Activated CD8-positive, alpha-beta memory T cell treated with anti-CD3 and anti-CD28 coated beads for 36 hours (primary cell): ENCODE data around the gene ERVK3-1. TPM values are rescaled to one million over a fixed set of nuclear protein-coding genes. Genes with fewer than 3 reads are reported as not detected.
"Not testable (repeated sequence)": the region's sequence is repeated elsewhere in the genome, so short reads cannot be mapped to it uniquely, and the experiment has no call there.

Source experiments
- CTCF ChIA-PET: fragments of 350-600 bp; sonication (Branson Sonifier 250); formaldehyde crosslinking; loops from one replicate; lab custom pipeline; 2021; ENCODE audit warnings: antibody characterized with exemption; lab: Charles Lee
- POLR2A ChIA-PET: fragments of 350-600 bp; sonication (Branson Sonifier 250); formaldehyde crosslinking; loops from one replicate; lab custom pipeline; 2021; ENCODE audit warnings: antibody characterized with exemption; lab: Charles Lee
- total RNA-seq, 2 experiments: library from RNA; stranded (reverse); gene quantifications; one replicate each; pipeline ENCODE4 v1.2.3, GENCODE V29; 2021

Gene ERVK3-1
- total RNA-seq, 2 experiments from 2014 or later: 96.2 to 96.4 TPM

DNA sequence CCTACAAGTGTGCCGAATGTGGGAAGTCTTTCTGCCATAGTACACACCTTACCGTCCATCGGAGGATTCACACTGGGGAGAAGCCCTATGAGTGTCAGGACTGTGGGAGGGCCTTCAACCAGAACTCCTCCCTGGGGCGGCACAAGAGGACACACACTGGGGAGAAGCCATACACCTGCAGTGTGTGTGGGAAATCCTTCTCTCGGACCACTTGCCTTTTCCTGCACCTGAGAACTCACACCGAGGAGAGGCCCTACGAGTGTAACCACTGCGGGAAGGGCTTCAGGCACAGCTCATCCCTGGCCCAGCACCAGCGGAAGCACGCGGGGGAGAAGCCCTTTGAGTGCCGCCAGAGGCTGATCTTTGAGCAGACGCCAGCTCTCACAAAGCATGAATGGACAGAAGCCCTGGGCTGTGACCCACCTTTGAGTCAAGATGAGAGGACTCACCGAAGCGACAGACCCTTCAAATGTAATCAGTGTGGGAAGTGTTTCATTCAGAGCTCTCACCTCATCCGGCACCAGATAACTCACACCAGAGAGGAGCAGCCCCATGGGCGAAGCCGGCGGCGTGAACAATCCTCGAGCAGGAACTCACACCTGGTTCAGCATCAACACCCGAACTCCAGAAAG lies 10.3 kb upstream of the ERVK3-1 start:
- ChIA-PET CTCF (no interaction called here), POLR2A (no interaction called here)

DNA sequence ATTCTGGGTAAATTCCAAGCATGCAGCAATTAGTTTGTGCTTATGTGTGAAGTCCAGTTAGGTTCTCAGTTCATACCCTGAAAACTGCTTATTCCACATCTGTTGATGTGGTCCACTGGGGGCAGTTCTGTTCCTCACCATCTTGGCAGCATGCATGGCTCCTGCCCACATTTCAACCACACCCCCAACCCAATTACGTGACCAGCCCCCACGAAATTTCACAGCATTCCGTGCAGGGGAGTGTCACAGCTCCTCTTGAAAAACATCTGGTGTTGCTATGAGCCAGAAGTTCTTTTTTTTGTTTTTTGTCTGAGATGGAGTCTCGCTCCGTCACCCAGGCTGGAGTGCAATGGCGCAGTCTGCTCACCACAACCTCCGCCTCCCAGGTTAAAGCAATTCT lies 9.1 kb upstream of the ERVK3-1 start:
- POLR2A ChIA-PET: no interaction called here
- CTCF ChIA-PET: no interaction called here

DNA sequence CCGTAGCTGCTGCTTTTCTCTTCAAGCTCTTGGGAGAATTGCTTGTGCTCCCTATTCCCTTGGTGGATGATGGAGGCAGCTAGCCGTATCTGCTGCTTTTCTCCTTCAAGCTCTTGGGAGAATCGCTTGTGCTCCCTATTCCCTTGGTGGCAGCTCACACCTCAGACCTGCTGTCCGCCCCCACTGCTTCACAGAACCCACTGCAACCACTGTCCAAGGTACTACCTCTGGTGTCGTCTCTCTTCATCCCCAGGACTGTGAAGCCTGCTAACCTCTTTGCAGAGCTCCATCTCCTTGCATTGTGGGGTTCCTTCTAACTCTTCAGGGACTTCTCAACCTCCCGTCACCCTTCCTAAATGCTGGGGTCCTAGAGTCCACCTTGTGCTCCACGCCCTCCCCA lies 4.6 kb upstream of the ERVK3-1 start:
- POLR2A ChIA-PET: no interaction called here
- CTCF ChIA-PET: no interaction called here

DNA sequence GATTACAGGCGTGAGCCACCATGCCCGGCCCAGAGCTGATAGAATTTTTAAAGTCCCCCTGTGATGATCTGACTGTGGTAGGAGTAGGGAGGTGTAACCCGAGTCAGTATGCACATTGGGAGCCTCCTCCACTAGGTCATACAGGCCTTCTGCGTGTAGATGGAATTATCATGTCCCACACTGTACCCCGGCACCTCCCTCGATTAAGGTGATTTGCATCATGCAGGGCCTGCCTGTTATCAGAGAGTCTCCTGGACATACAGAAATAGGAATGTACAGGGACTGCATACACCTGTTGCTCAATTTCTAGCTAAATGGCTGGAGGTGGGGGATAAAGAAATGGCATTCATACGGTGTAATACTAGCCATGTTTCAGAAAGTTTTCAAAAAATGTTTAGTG lies 922 bp upstream of the ERVK3-1 start:
- ChIA-PET CTCF (no interaction called here), POLR2A (interaction anchor here (0.9 kb wide), 1 partner anchor 26 kb away, joined by 3 read pairs; the partner anchor contains the start of gene ZNF8)

DNA sequence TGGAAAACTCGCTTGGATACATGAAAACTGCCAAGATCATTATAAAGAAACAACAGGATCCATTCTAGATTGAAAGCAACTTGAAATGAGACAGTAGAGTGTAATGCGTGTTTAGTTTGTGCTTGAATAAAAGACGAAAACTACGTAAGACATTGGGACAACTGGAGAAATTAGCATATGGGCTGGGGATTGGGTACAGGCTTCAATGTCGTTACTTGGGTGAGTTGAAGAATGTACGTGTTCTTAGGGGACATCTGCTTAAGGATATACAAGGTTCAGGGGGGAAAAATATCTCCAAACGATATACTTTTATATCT lies 471 bp upstream of the ERVK3-1 start:
- CTCF ChIA-PET: no interaction called here

DNA sequence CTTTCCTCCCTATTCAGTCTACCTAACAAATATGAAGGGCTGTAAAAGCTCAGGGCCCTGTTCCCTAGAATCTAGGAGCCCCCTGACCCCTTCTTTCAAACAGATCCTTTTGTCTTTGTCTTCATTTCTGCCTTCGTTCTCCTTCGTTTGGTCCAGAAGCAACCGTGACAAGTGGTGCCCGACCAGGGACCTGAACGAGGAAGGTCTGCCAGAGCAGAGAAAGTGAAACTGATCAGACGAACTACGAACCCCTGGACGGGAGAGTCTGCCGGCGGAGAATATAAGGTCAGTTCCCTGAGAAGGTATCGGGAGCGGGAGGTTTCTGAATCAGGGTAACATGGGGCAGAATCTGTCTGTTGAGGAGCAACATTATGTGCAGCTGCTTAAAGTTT lies 751 bp downstream of the ERVK3-1 start:
- ChIA-PET CTCF (no interaction called here), POLR2A (no interaction called here)

More for the DNA sequence above, 471 bp upstream of the ERVK3-1 start:
- POLR2A ChIA-PET: interaction anchor here (0.5 to 0.9 kb wide), 5 partner anchors 26 to 180 kb away, joined by 3 to 7 read pairs (median 3); partner anchors contain the start of genes ZNF497 and ZNF8

DNA sequence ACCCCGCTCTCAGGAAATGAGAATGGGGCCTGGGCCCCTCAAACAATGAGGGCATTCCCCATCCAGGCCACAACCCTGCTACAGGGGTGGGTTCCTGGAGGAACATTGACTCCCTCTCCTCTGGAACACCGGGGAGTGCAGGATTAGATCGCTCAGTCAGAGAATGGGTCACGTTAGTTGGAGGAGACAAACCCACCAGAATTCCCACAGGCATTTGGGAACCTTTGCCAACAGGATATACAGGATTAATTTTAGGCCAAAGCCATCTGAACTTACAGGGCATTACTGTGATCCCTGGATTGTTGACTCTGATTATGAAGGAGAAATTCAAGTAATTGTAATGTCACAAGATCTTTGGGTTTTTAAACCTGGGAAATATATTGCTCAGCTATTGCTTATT lies 2.6 kb downstream of the ERVK3-1 start:
- POLR2A ChIA-PET: no interaction called here

DNA sequence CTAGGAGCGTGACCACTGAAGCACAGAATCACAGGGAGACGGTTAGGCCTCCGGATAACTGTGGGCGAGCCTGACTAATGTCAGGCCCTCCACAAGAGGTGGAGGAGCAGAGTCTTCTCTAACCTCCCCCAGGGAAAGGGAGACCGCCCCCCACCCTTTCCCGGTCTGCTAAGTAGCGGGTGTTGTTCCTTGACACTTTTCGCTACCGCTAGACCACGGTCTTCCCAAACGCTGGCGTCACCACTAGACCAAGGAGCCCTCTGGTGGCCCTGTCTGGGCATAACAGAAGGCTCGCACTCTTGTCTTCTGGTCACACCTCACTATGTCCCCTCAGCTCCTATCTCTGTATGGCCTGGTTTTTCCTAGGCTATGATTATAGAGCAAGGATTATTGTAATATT lies 5.5 kb downstream of the ERVK3-1 start:
- CTCF ChIA-PET: interaction anchor here (1.2 kb wide), 1 partner anchor 86 kb away, joined by 3 read pairs; no protein-coding TSS in a partner anchor
- POLR2A ChIA-PET: not testable (repeated sequence)

More for the DNA sequence above, 2.6 kb downstream of the ERVK3-1 start:
- CTCF ChIA-PET: no interaction called here

DNA sequence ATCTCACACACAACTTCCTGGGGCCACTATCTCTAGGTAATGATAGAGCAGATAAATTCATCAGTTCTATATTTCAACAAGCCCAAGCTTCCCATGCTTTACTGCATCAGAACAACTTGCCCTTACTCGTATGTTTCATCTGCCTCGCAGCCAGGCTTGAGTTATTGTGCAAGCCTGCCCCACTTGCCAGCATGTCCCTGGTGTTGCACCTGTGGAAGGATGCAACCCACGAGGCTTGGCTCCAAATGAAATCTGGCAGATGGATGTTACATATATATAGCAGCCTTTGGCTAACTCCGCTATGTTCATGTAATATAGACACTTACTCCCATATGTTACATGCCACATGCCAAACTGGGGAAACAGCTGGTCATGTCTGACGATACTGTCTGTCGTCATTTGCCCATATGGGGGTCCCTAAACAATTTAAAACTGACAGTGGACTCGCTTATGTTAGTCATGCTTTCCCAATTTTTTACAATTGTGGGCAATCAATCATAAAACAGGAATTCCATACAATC lies 6.2 kb downstream of the ERVK3-1 start:
- POLR2A ChIA-PET: no interaction called here
- CTCF ChIA-PET: interaction anchor here (1.2 kb wide), 1 partner anchor 86 kb away, joined by 3 read pairs; no protein-coding TSS in a partner anchor

DNA sequence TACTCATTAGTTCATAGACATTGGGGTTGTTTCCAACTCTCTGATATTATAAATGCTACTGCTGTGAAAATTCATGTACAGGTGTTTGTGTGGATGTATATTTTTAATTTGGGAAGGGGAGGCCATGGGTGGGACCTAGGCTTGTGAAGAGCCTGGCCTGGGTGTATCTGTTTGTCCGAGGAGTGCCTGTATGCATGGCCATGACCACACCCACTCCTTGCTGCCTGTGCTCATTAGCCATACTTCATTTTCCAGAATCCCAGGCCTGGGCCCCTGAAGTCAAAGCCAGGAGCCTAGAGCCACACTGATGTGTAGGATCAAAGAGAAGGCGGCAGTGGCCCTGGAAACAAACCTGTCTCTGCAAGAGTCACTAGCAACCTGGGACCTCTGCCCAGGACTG lies 10.4 kb downstream of the ERVK3-1 start:
- ChIA-PET CTCF (no interaction called here), POLR2A (no interaction called here)

DNA sequence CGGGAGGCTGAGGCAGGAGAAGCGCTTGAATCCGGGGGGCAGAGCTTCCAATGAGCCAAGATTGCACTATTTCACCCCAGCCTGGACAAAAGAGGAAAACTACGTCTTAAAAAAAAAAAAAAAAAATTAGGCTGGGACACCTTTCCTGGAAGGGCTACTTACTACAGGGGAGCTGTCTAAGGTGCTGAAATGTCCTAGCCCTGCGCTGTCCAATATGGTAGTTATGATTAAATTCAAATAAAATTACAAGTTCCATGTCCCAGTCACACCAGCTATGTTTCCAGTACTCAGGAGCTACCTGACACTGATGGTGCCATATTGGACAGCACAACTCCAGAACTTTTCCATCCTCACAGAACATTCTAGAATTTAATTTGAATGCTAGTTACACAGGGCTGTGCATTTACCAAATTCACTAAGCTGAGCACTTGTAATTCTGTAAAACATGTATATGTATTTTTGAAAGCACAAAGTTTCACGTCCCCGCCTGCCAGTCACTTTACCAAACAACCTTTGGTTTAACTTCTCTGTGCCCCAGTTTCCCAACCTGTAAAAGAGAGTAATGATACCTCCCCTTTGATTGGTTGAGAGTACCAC lies 12.4 kb downstream of the ERVK3-1 start:
- ChIA-PET CTCF (no interaction called here), POLR2A (interaction anchor here (0.6 kb wide), 1 partner anchor 64 kb away, joined by 4 read pairs; no protein-coding TSS in a partner anchor)

DNA sequence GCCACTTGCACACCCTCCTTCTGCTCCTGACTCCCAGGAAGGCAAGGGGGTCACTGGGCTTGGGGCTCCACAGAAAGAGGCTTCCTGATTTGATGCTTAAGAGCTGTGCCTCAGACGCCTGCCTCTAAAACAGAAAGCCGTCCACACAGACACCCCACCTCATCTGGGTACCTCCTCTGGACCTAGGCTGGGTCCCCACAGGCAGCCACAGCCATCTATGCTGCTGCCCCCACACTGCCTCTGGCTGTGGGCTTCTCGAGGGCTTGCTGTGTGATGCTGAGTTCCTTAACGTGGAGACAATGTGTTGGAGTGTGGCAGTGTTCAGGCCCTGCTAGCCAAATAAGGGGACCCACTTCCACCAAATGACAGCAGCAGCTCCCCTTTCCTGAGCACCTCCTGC lies 13.1 kb downstream of the ERVK3-1 start:
- POLR2A ChIA-PET: no interaction called here
- CTCF ChIA-PET: no interaction called here

DNA sequence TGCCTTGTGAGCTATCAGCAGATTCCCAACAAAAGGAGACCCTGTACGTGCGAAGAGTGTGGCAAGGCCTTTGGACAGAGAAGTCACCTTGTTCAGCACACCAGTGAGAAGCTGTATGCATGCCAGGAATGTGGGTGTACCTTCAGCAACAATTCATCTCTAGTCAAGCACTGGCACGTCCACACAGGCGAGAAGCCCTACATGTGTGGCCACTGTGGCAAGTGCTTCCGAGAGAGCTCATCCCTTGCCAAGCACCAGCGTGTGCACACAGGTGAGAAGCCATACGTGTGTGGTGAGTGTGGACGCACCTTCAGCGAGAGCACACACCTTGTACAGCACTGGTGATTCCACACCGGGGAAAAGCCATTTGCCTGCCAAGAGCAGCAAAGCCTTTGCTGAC lies 14.1 kb downstream of the ERVK3-1 start:
- ChIA-PET POLR2A (no interaction called here), CTCF (no interaction called here)

DNA sequence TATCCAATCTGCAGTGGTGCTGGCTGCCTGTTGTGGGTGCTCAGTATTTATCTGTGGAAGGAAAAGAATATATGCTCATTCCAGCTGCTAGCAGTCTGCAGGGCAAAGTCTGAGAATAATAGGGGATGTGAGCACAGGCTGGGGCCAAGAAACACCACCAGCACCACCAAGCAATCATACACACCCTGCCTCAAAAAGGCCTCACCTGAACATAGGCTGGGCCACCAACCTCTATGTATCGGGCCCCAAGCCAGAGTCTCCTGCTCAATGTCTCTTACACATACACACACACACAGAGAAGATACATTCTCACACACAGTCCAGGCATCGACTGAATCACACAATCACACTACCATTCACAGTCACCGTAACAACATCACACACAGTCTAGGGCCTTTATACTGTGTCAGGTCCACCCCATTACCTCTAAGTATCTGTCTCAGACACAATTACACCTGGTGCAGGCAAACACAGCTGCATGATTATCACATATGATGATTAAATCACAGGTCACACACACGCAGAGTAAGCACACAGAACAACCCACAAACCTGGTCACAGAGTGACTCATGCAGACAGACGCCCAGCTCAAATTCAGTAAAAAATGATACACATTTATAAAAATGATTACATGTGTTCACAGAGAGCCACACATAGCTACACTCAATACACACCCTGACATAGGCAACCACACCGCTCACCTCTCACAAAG lies 20.3 kb downstream of the ERVK3-1 start:
- ChIA-PET CTCF (interaction anchor here (1.2 kb wide), 1 partner anchor 142 kb away, joined by 3 read pairs; no protein-coding TSS in a partner anchor), POLR2A (interaction anchor here (0.8 kb wide), 1 partner anchor 31 kb away, joined by 3 read pairs; no protein-coding TSS in a partner anchor)

DNA sequence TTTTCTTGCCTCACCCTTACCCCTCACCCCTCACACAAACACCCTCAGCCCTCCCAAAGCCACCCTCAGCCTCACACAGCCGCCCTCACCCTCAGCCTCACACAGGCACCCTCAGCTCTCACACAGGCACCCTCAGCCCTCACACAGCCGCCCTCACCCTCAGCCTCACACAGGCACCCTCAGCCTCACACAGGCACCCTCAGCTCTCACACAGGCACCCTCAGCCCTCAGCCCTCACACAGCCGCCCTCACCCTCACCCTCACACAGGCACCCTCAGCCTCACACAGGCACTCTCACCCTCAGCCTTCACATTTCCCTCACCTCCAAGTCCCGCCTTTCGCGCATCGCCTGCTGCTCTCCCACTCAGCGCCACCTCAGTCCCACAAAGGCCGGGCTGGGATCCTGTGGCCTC lies 21.3 kb downstream of the ERVK3-1 start:
- POLR2A ChIA-PET: interaction anchor here (0.5 to 1.0 kb wide), 3 partner anchors 36 to 249 kb away, joined by 4 read pairs; no protein-coding TSS in a partner anchor

DNA sequence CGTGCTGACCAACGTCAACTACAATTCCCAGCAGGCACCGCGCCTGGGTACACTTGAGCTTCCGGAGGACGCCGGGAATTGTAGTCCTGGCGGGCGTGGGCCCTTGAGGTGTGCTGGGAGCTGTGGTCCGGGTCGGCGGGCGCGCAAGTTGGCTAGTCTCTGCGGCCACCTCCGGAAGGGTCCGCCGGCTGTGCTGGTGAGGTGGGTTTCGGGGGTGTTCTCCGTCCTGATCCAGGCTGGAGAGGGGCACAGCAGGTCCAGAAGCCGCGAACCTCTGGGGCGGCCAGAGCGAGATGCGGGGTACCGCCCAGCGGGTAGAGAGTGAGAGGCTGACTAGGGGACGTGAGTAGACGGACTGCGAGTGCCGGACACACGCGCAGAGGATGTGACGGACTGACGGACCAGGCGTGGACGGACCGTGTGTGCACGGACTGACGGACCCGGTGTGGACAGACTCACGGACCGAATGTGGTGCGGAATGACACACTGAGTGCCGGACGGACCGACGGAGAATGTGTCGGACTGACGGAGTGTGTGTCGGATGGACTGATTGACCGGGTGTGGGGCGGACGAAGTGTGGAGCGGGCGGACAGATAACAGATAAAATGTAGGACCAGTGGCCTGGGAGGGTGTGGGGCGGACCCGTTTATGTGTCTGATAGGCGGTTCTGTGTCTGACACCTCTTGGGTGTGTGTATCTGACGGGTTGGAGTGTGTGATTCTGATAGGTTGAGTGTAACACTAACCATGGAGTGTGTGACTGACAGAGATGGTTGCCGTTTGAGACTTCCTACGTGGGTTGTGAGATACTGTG lies 21.9 kb downstream of the ERVK3-1 start, which contains the start of gene ZSCAN22:
Gene ZSCAN22 (plus strand): TSS at position 81 of the 813 bp plus-strand sequence. CDS start 7,809 bp downstream, outside the sequence.
- CTCF ChIA-PET: interaction anchor here (0.7 to 1.6 kb wide), 2 partner anchors 35 to 193 kb away, joined by 3 to 6 read pairs; partner anchors contain the start of genes ZBTB45 and ZNF497
- POLR2A ChIA-PET: interaction anchor here (0.5 to 1.0 kb wide), 3 partner anchors 36 to 248 kb away, joined by 4 read pairs; no protein-coding TSS in a partner anchor

More for the DNA sequence above, 21.3 kb downstream of the ERVK3-1 start:
- CTCF ChIA-PET: interaction anchor here (0.7 to 1.6 kb wide), 3 partner anchors 36 to 193 kb away, joined by 3 to 6 read pairs (median 3); partner anchors contain the start of genes ZBTB45 and ZNF497

DNA sequence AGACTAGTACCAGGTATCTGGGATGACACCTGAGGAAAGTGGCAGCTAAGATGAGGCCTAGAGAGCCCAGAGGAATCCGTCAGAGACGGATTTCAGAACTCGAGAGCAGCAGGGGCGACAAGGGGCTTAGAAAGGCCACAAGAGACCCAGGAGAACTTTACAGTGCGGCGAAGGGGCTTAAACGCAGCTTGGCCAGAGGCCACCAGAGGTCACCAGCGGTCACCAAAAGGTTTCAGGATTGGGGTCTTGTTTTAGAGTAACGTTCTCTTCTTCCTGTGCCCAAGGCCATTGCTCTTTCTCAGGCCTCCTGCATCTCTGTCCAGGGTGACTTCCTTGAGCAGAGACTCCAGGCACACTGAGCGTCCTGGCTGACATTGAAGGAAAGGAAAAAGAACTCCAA lies 23.8 kb downstream of the ERVK3-1 start:
- CTCF ChIA-PET: no interaction called here
- POLR2A ChIA-PET: interaction anchor here (0.6 kb wide), 1 partner anchor 15 kb away, joined by 3 read pairs; no protein-coding TSS in a partner anchor

DNA sequence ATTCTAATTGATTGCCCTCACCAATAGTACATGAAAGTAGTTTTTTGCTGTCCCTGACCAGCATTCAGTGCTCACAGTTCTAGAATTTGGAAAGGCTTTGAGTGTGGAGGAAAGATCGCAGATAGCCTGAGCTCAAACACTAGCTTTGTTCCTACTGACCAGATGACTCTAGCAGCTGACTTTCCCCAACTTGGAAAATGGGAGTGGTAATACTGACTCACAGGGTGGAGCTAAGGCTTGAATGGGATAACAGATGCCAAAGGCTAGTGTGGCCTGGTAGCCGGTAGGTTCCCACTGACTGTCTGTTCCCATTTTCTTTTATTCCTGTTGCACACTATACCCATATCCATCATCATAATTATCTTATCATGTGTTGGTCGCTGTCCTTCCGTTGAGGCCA lies 25.3 kb downstream of the ERVK3-1 start:
- ChIA-PET POLR2A (no interaction called here), CTCF (no interaction called here)

DNA sequence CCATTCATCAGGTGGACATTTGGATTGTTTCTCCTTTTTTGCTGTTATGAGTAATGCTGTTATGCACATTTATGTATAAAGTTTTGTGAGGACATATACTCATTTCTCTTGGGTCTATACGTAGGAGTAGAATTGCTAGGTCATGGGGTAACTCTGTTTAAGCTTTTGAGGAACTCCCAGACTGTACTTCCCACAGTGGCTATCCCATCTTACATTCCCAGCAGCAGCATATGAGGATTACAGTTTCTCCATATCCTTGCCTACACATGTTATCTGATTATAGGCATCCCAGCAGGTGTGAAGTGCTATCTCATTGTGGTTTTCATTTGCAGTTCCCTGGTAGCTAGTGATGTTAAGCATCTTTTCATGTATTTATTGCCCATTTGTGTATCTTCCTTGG lies 27.5 kb downstream of the ERVK3-1 start:
- POLR2A ChIA-PET: no interaction called here
- CTCF ChIA-PET: no interaction called here
